Measurements from ENCODE around the gene XIAP.
"Not testable (repeated sequence)": the region's sequence is repeated elsewhere in the genome, so short reads cannot be mapped to it uniquely, and the experiment has no call there.

The XIAP gene

DNA sequence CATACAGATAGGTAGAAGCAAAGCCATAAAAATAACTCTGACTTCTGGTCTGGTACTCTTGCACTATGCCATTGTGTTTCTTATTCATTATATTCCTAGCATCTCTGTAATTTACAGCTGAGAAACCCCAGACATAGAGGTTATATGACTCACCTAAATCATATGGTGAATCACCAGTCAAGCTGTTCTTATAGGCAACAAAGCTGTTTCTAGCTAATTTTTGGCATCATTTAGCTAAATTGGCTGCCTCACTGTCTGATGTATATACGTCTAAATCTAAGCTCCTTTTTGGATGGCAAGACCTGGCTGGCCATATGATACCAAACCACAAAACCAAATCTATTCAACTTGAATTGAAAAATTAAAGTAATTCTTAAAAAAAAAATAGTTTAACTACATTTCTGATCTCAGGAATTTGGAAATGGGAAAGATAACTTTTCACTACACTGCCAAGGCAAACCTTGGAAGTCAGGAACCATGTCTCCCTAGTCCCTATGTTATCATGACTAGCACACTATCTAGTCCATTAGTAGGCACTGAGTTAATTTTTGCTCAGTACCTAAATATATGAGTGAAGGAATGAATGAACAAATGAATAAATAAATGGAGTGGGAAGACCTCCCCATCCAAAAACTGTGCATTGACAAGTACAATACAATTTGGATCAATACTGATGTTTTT lies 60.4 kb downstream of the XIAP start:
- no peak overlapping the region for H3K9ac ChIP-seq (ENCODE audit: low read depth, low read length)
- no peaks in the 10 kb centered on the region for H3K9me3 ChIP-seq (ENCODE audit: control insufficient read depth, insufficient read depth, low read length)
- H3K27me3 ChIP-seq (ENCODE audit: control insufficient read depth, insufficient read depth, low read length): no peaks in the 10 kb centered on the region
- peaks cover 8% of the 10 kb centered on the region for H3K4me1 ChIP-seq (ENCODE audit: control insufficient read depth, insufficient read depth, low read length)
- no peak overlapping the region for H3K4me3 ChIP-seq (ENCODE audit: low read depth, low read length)
- no peaks in the 10 kb centered on the region for H3K36me3 ChIP-seq (ENCODE audit: control insufficient read depth, insufficient read depth, low read length)

DNA sequence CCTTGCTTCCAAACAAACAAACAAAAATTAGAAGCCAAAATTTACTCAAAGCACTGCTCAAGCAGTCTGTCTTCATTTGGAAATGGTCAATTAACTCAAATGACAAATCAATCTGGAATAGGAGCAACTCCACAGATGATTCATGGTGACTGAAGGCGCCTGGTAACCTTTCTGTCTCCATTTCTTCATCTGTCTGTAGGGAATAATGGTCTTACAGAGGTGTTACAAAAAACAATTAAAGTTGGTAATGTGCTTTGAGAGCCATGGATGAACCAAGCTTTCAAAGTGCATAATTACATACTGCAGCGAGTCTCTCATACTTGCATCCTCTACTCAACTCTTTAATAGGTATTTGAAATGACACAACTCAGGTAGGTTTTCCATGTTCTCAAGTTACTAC lies 63.4 kb downstream of the XIAP start:
- H3K9ac ChIP-seq (ENCODE audit: low read depth, low read length): no peak overlapping the region
- H3K4me1 ChIP-seq (ENCODE audit: control insufficient read depth, insufficient read depth, low read length): peaks cover 8% of the 10 kb centered on the region
- no peak overlapping the region for H3K4me3 ChIP-seq (ENCODE audit: low read depth, low read length)
- H3K9me3 ChIP-seq (ENCODE audit: control insufficient read depth, insufficient read depth, low read length): no peaks in the 10 kb centered on the region
- no peaks in the 10 kb centered on the region for H3K27me3 ChIP-seq (ENCODE audit: control insufficient read depth, insufficient read depth, low read length)
- no peaks in the 10 kb centered on the region for H3K36me3 ChIP-seq (ENCODE audit: control insufficient read depth, insufficient read depth, low read length)

DNA sequence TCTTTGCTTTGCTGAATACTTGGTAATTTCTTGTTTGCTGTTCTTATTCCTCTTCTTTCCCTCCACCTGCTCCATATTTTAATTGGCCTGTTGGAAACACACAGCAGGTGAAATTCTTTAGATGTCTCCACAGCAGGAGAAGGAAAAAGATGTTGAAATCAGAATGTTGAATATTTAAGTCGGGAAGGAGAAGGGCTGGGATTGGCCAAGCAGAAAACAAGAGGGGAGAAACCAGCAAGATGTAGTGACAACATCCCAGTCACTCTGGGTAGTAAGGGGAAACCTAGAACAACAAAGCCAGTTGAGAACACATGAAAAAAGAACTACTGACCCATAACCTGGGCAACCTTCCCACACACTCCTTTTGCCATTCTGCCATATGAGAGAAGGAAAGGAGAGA lies 64.3 kb downstream of the XIAP start:
- no peaks in the 10 kb centered on the region for H3K27me3 ChIP-seq (ENCODE audit: control insufficient read depth, insufficient read depth, low read length)
- H3K4me3 ChIP-seq (ENCODE audit: low read depth, low read length): no peak overlapping the region

GRCh38 chrX:123927845-123928244 lies 68.0 kb downstream of the XIAP start:
- Histone ChIP-seq H3K4me3 (ENCODE audit: low read depth, low read length) (no peak overlapping the region), H3K36me3 (ENCODE audit: control insufficient read depth, insufficient read depth, low read length) (no peaks in the 10 kb centered on the region), H3K4me1 (ENCODE audit: control insufficient read depth, insufficient read depth, low read length) (peaks cover 8% of the 10 kb centered on the region), H3K9me3 (ENCODE audit: control insufficient read depth, insufficient read depth, low read length) (no peaks in the 10 kb centered on the region), H3K27me3 (ENCODE audit: control insufficient read depth, insufficient read depth, low read length) (no peaks in the 10 kb centered on the region), H3K9ac (ENCODE audit: low read depth, low read length) (no peak overlapping the region)

More for the DNA sequence above, 64.3 kb downstream of the XIAP start:
- H3K9ac ChIP-seq (ENCODE audit: low read depth, low read length): no peak overlapping the region
- H3K36me3 ChIP-seq (ENCODE audit: control insufficient read depth, insufficient read depth, low read length): no peaks in the 10 kb centered on the region
- H3K4me1 ChIP-seq (ENCODE audit: control insufficient read depth, insufficient read depth, low read length): peaks cover 8% of the 10 kb centered on the region
- H3K9me3 ChIP-seq (ENCODE audit: control insufficient read depth, insufficient read depth, low read length): no peaks in the 10 kb centered on the region

- not testable (repeated sequence) for H3K4me3 ChIP-seq (ENCODE audit: low read depth, low read length); H3K9me3 ChIP-seq (ENCODE audit: control insufficient read depth, insufficient read depth, low read length); H3K27me3 ChIP-seq (ENCODE audit: control insufficient read depth, insufficient read depth, low read length); H3K4me1 ChIP-seq (ENCODE audit: control insufficient read depth, insufficient read depth, low read length); H3K36me3 ChIP-seq (ENCODE audit: control insufficient read depth, insufficient read depth, low read length); H3K9ac ChIP-seq (ENCODE audit: low read depth, low read length)
Measured at GRCh38 chrX:123932055-123932454, 72.2 kb downstream of the XIAP start.

- Histone ChIP-seq H3K9ac (ENCODE audit: low read depth, low read length) (no peak overlapping the region), H3K9me3 (ENCODE audit: control insufficient read depth, insufficient read depth, low read length) (no peaks in the 10 kb centered on the region), H3K4me3 (ENCODE audit: low read depth, low read length) (no peak overlapping the region), H3K36me3 (ENCODE audit: control insufficient read depth, insufficient read depth, low read length) (no peaks in the 10 kb centered on the region), H3K27me3 (ENCODE audit: control insufficient read depth, insufficient read depth, low read length) (no peaks in the 10 kb centered on the region), H3K4me1 (ENCODE audit: control insufficient read depth, insufficient read depth, low read length) (peaks cover 7% of the 10 kb centered on the region)
Measured at GRCh38 chrX:123943074-123943473, 83.2 kb downstream of the XIAP start.

GRCh38 chrX:123943488-123943887 lies 83.6 kb downstream of the XIAP start:
- Histone ChIP-seq H3K4me3 (ENCODE audit: low read depth, low read length) (no peak overlapping the region), H3K36me3 (ENCODE audit: control insufficient read depth, insufficient read depth, low read length) (no peaks in the 10 kb centered on the region), H3K9ac (ENCODE audit: low read depth, low read length) (no peak overlapping the region), H3K4me1 (ENCODE audit: control insufficient read depth, insufficient read depth, low read length) (peaks cover 7% of the 10 kb centered on the region), H3K27me3 (ENCODE audit: control insufficient read depth, insufficient read depth, low read length) (no peaks in the 10 kb centered on the region), H3K9me3 (ENCODE audit: control insufficient read depth, insufficient read depth, low read length) (no peaks in the 10 kb centered on the region)

DNA sequence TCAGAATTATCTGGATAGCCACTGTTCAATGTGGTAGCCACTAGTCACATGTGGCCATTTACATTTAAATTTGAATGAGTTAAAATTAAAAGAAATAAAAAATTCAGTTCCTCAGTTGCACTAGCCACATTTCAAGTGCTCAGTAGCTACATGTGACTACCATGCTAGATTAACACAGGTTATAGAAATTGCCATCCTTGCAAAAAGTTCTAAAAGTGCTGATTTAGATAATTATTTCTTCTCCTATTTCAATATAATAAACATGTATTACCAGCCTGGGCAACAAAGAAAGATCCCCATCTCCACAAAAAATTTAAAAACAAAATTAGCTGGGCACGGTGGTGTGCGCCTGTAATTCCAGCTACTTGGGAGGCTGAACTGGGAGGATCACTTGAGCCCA lies 90.0 kb downstream of the XIAP start:
- Histone ChIP-seq H3K36me3 (ENCODE audit: control insufficient read depth, insufficient read depth, low read length) (no peaks in the 10 kb centered on the region), H3K9ac (ENCODE audit: low read depth, low read length) (no peak overlapping the region), H3K9me3 (ENCODE audit: control insufficient read depth, insufficient read depth, low read length) (no peaks in the 10 kb centered on the region), H3K4me1 (ENCODE audit: control insufficient read depth, insufficient read depth, low read length) (no peaks in the 10 kb centered on the region), H3K27me3 (ENCODE audit: control insufficient read depth, insufficient read depth, low read length) (no peaks in the 10 kb centered on the region), H3K4me3 (ENCODE audit: low read depth, low read length) (no peak overlapping the region)

DNA sequence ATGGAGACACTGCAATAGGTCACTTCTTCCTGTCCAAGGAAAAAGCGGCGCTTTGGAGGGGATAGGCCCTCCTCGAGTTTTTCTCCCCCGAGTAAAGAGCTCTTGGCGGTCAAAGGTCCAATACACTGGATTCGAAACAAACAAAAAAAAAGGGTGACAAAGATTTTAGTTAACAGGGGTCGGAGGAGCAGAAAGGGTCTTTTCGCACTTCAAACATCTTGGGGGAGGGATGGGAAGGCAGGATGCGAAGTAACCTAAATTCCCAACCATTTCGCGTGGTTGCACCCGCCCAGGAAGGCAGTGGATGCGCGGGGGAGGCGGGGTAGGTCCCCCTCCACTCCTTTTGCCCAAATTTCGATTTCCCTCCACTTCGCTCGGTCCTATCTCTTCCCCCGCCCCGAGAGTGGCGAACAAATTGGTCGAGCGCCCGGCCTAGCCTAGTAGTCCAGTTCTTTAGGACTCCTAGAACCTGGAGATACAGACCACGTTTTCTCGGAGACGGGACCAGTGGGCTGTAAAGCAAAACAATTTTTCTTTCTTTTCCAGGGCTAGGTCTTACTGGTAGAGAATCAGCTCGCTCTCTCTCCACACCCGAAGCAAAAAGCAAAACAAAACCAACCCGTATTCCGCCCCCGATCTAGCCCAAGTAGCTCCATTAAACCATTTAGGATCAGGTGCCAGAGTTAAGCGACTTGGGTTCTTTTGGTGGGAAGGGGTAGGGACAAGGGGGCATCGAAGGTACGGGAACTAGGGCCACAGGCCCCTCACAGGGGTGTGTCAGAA lies 99.6 kb downstream of the XIAP start:
- H3K9me3 ChIP-seq (ENCODE audit: control insufficient read depth, insufficient read depth, low read length): no peaks in the 10 kb centered on the region
- H3K27me3 ChIP-seq (ENCODE audit: control insufficient read depth, insufficient read depth, low read length): no peaks in the 10 kb centered on the region
- peak overlapping the region; percentile 90 for H3K4me3 ChIP-seq (ENCODE audit: low read depth, low read length)
- H3K4me1 ChIP-seq (ENCODE audit: control insufficient read depth, insufficient read depth, low read length): peaks cover 7% of the 10 kb centered on the region
- no peaks in the 10 kb centered on the region for H3K36me3 ChIP-seq (ENCODE audit: control insufficient read depth, insufficient read depth, low read length)
- peak overlapping the region; percentile 89 for H3K9ac ChIP-seq (ENCODE audit: low read depth, low read length)

- Histone ChIP-seq H3K36me3 (ENCODE audit: control insufficient read depth, insufficient read depth, low read length) (no peaks in the 10 kb centered on the region), H3K9ac (ENCODE audit: low read depth, low read length) (peak overlapping the region; percentile 100), H3K27me3 (ENCODE audit: control insufficient read depth, insufficient read depth, low read length) (no peaks in the 10 kb centered on the region), H3K4me3 (ENCODE audit: low read depth, low read length) (peak overlapping the region; percentile 96), H3K4me1 (ENCODE audit: control insufficient read depth, insufficient read depth, low read length) (peaks cover 11% of the 10 kb centered on the region), H3K9me3 (ENCODE audit: control insufficient read depth, insufficient read depth, low read length) (no peaks in the 10 kb centered on the region)
Measured at GRCh38 chrX:123960956-123961267, 101.1 kb downstream of the XIAP start.

DNA sequence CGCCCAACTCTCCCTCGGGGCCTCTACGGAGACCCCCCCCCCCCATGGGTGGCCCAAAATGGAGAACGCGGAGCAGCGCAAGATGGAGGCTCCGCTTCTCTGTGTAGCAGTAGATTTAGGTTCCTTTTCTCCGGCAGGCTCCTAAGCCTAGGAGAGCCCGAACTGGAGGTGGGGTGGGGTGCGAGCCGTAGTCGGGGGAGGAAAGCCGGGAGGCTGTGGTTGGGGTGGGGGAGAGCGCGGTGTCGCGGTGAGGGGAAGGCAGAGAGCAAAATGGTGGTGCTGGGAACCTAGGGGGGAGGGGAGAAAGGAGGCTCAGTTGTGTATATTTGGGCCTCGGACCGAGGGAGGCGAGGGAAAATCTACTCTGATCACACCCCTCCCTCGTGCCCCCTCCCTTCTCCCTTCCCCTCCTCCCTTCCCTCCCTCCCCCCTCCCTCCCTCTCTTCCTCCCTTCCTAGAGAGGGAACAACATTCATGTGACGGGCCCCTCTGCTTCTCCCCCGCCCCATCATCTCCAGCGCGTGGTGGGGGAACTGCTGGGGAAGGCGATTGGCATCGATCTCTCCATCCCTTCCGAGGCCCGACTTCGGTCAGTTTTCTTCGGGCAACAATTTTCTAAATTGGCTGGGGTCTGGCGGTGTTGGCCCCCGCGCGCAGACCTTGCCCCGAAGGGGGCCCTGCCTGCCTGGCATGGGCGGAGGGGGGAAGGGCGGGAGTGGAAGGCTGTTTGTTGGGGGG lies 101.6 kb downstream of the XIAP start, which contains the start of gene STAG2:
STAG2 (plus strand) TSS at position 439 of the 738 bp plus-strand sequence. CDS start 60,922 bp downstream, outside the sequence.
- no peaks in the 10 kb centered on the region for H3K9me3 ChIP-seq (ENCODE audit: control insufficient read depth, insufficient read depth, low read length)
- H3K4me3 ChIP-seq (ENCODE audit: low read depth, low read length): peak within 1 kb of the TSS; percentile 96
- H3K27me3 ChIP-seq (ENCODE audit: control insufficient read depth, insufficient read depth, low read length): no peaks in the 10 kb centered on the region
- H3K9ac ChIP-seq (ENCODE audit: low read depth, low read length): peak within 1 kb of the TSS; percentile 100
- H3K36me3 ChIP-seq (ENCODE audit: control insufficient read depth, insufficient read depth, low read length): no peaks in the 10 kb centered on the region
- H3K4me1 ChIP-seq (ENCODE audit: control insufficient read depth, insufficient read depth, low read length): peaks cover 13% of the 10 kb centered on the region

Data from iPS-15b (cell line).